ENCODE data around the gene BROX.

GRCh38 chr1:222769971-222770620 lies 57.7 kb downstream of the BROX start:
- no peak for TF ChIP-seq BHLHE40 (IDR thresholded peaks at IDR 0.05; ENCODE audit: borderline replicate concordance)
- TF ChIP-seq TARDBP (IDR thresholded peaks at IDR 0.05) = no peak
- no peak for TF ChIP-seq CTBP1 (IDR thresholded peaks at IDR 0.05; ENCODE audit: borderline replicate concordance)
- no peak for TF ChIP-seq FOXK2 (IDR thresholded peaks at IDR 0.05)
- no peak for TF ChIP-seq FOXM1 (IDR thresholded peaks at IDR 0.05; ENCODE audit: borderline replicate concordance)
